VCaP (cell line): Measurements from ENCODE around the gene KRTAP9-3.
"Not testable (repeated sequence)": the region's sequence is repeated elsewhere in the genome, so short reads cannot be mapped to it uniquely, and the experiment has no call there.

ENCODE experiments used
- H3K27ac ChIP-seq: fragments of 450-650 bp; 2 replicates; pipeline ENCODE4 v1.5.1; 2017
- CTCF ChIP-seq: fragments of 450-650 bp; conservative IDR thresholded peaks from 2 replicates; pipeline ENCODE4 v1.5.1; 2017; ENCODE audit warnings: mild to moderate bottlenecking, moderate library complexity

The KRTAP9-3 gene

GRCh38 chr17:41211845-41212466, 20.3 kb upstream of the KRTAP9-3 start:
- H3K27ac ChIP-seq = no peak overlapping the region
- no peak for TF ChIP-seq CTCF

- H3K27ac ChIP-seq = no peak overlapping the region
- no peak for TF ChIP-seq CTCF
These were observed 19.6 kb upstream of the KRTAP9-3 start for GRCh38 chr17:41212524-41213169.

- H3K27ac ChIP-seq = no peak overlapping the region
These were observed 16.6 kb upstream of the KRTAP9-3 start for GRCh38 chr17:41215681-41216080.

GRCh38 chr17:41223821-41224220, 8.4 kb upstream of the KRTAP9-3 start:
- TF ChIP-seq CTCF = no peak
- H3K27ac ChIP-seq = no peak overlapping the region

More at GRCh38 chr17:41215681-41216080, 16.6 kb upstream of the KRTAP9-3 start:
- TF ChIP-seq CTCF = no peak

- TF ChIP-seq CTCF = no peak
- H3K27ac ChIP-seq = no peak overlapping the region
These were observed 6.2 kb upstream of the KRTAP9-3 start for GRCh38 chr17:41226051-41226450.

- not testable (repeated sequence) for H3K27ac ChIP-seq
These were observed 5.6 kb upstream of the KRTAP9-3 start, which contains the start of gene KRTAP9-2 for GRCh38 chr17:41226598-41227095. TSS of gene KRTAP9-2 (plus strand) at chr17:41226648. CDS start at chr17:41226655, 7 bp downstream.

- no peak overlapping the region for H3K27ac ChIP-seq
- no peak for TF ChIP-seq CTCF
These were observed 2.2 kb upstream of the KRTAP9-3 start for GRCh38 chr17:41230094-41230493.

- no peak for TF ChIP-seq CTCF
- H3K27ac ChIP-seq = no peak overlapping the region
These were observed 518 bp upstream of the KRTAP9-3 start for GRCh38 chr17:41231731-41232130.

- H3K27ac ChIP-seq = not testable (repeated sequence)
These were observed 4.9 kb downstream of the KRTAP9-3 start for GRCh38 chr17:41237116-41237515.

GRCh38 chr17:41237949-41238437, 5.7 kb downstream of the KRTAP9-3 start, which contains the start of gene KRTAP9-8:
TSS of gene KRTAP9-8 (plus strand) at chr17:41237999. CDS start at chr17:41238052, 53 bp downstream.
- not testable (repeated sequence) for H3K27ac ChIP-seq

GRCh38 chr17:41246995-41247787, 14.9 kb downstream of the KRTAP9-3 start:
- H3K27ac ChIP-seq = not testable (repeated sequence)
